K562 (cell line): Measurements from ENCODE around the gene SLC38A1. TPM values are rescaled to one million over a fixed set of nuclear protein-coding genes. Genes with fewer than 3 reads are reported as not detected.
A peak's percentile ranks its signal among the peaks of the same experiment; 100 is the strongest.

Experiments used
- EP400 ChIP-seq: fragments of 450-650 bp; IDR thresholded peaks from 2 replicates; pipeline ENCODE4 v1.6.1; 2017; ENCODE audit warnings: antibody characterized with exemption, mild to moderate bottlenecking, moderate library complexity
- FOXK2 ChIP-seq, 2 experiments: fragments of 450-650 bp; IDR thresholded peaks in 1 of 2; conservative IDR thresholded peaks in 1 of 2; 2 replicates each; pipeline ENCODE4 v1.6.1; 2016; ENCODE audit warnings: low read depth in 2 of 2, mild to moderate bottlenecking in 1 of 2
- GABPB1 ChIP-seq: sonication (generic); formaldehyde crosslinking; IDR thresholded peaks from 2 replicates; pipeline ENCODE4 v1.8.0; 2022; ENCODE audit warnings: mild to moderate bottlenecking, missing genetic modification reagents
- GATAD2A ChIP-seq: fragments of 450-650 bp; IDR thresholded peaks from 2 replicates; pipeline ENCODE4 v1.6.1; 2017
- HDAC1 ChIP-seq, 2 experiments: fragments of 450-650 bp; IDR thresholded peaks; 2 replicates each; pipeline ENCODE4 v1.6.1; 2016 to 2017; ENCODE audit warnings: inconsistent platforms in 1 of 2, mild to moderate bottlenecking in 1 of 2, moderate library complexity in 1 of 2
- MEIS2 ChIP-seq: fragments of 450-650 bp; IDR thresholded peaks from 2 replicates; pipeline ENCODE4 v1.6.1; 2014; ENCODE audit warnings: mild to moderate bottlenecking; ENCODE audit not compliant: partially characterized antibody
- STAT5B ChIP-seq: fragments of 250-450 bp; sonication (Bioruptor Pico); IDR thresholded peaks from 2 replicates; pipeline ENCODE4 v1.8.0; 2021; ENCODE audit warnings: mild to moderate bottlenecking, inconsistent platforms
- ZNF23 ChIP-seq: fragments of 250-450 bp; sonication (Bioruptor Pico); IDR thresholded peaks from 2 replicates; pipeline ENCODE4 v1.4.0; 2020; ENCODE audit warnings: mild to moderate bottlenecking
- ZNF592 ChIP-seq: fragments of 450-650 bp; IDR thresholded peaks from 2 replicates; pipeline ENCODE4 v1.6.1; 2017; ENCODE audit warnings: antibody characterized with exemption, mild to moderate bottlenecking
- polyA plus RNA-seq, 8 experiments: library from polyadenylated mRNA; depleted of rRNA in 4 of 8; stranded (reverse) in 5 of 8; unstranded in 3 of 8; fragments of >200 nt; fragmentation: Nextera tagmentation in 2 of 8; fragmentation: Illumina TruSeq in 1 of 8; extraction: Ambion mirVana in 2 of 8; extraction: Trizol in 1 of 8; gene quantifications; 2 replicates each; pipeline versions ENCODE4 v1.2.1 to v1.2.3, GENCODE V29; 2011 to 2014; ENCODE audit warnings: inconsistent platforms in 1 of 8, missing spikeins in 1 of 8
- total RNA-seq, 7 experiments: library from RNA; depleted of rRNA in 6 of 7; stranded (reverse); fragments of >200 nt in 6 of 7; fragmentation: Illumina TruSeq in 2 of 7; extraction: Trizol in 2 of 7; gene quantifications; 2 replicates each; pipeline versions ENCODE4 v1.2.1 to v1.2.3, GENCODE V29; 2011 to 2021; ENCODE audit warnings: low replicate concordance in 1 of 7
- TF ChIP-seq, protein P1 (sequence below): sonication (generic); formaldehyde crosslinking; IDR thresholded peaks from 2 replicates; pipeline ENCODE4 v1.8.0; 2022; ENCODE audit warnings: mild to moderate bottlenecking, missing genetic modification reagents
- TF ChIP-seq, protein P2 (sequence below): fragments of 450-650 bp; IDR thresholded peaks from 2 replicates; pipeline ENCODE4 v1.7.1; 2018; ENCODE audit warnings: mild to moderate bottlenecking, low read depth; ENCODE audit not compliant: partially characterized antibody
- TF ChIP-seq, protein P3 (sequence below): fragments of 250-450 bp; sonication (Bioruptor Pico); IDR thresholded peaks from 2 replicates; pipeline ENCODE4 v1.4.0; 2020; ENCODE audit warnings: mild to moderate bottlenecking, moderate library complexity, borderline replicate concordance
- TF ChIP-seq, protein P4 (sequence below): sonication (generic); formaldehyde crosslinking; IDR thresholded peaks from 2 replicates; pipeline ENCODE4 v1.9.0; 2022; ENCODE audit warnings: mild to moderate bottlenecking, missing genetic modification reagents

Gene SLC38A1
- total and polyA plus RNA-seq, 9 of the 15 experiments (the other 6 are each of a cell fraction or from before 2014, with no cell fraction given), result 51.9 to 112 (median 75.0) TPM

- TF ChIP-seq ZNF592, result peak; percentile 67; the same call in 1 of the 2 replicates
- no peak for TF ChIP-seq GATAD2A
- TF ChIP-seq STAT5B (CRISPR knock-in tag), result no peak
- 0 out of 2 replicates have a peak, but pooled peaks have one; percentile 38 for TF ChIP-seq EP400
- peak; percentile 75 to 80; a peak in 3 of 4 replicates for TF ChIP-seq FOXK2 (conservative IDR thresholded peaks at IDR 0.05 in 1 of 2, IDR thresholded peaks at IDR 0.05 in 1 of 2; ENCODE audit: low read depth in 2 of 2)
- peak in 1 of 2 experiments; percentile 59; a peak in 2 of 4 replicates for TF ChIP-seq HDAC1 (IDR thresholded peaks at IDR 0.05)
- TF ChIP-seq ZNF23, result no peak
- TF ChIP-seq, protein P1, sequence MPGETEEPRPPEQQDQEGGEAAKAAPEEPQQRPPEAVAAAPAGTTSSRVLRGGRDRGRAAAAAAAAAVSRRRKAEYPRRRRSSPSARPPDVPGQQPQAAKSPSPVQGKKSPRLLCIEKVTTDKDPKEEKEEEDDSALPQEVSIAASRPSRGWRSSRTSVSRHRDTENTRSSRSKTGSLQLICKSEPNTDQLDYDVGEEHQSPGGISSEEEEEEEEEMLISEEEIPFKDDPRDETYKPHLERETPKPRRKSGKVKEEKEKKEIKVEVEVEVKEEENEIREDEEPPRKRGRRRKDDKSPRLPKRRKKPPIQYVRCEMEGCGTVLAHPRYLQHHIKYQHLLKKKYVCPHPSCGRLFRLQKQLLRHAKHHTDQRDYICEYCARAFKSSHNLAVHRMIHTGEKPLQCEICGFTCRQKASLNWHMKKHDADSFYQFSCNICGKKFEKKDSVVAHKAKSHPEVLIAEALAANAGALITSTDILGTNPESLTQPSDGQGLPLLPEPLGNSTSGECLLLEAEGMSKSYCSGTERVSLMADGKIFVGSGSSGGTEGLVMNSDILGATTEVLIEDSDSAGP (CRISPR knock-in tag), result no peak
- TF ChIP-seq MEIS2, result peak; percentile 80
- TF ChIP-seq GABPB1, result no peak
- TF ChIP-seq, protein P2, sequence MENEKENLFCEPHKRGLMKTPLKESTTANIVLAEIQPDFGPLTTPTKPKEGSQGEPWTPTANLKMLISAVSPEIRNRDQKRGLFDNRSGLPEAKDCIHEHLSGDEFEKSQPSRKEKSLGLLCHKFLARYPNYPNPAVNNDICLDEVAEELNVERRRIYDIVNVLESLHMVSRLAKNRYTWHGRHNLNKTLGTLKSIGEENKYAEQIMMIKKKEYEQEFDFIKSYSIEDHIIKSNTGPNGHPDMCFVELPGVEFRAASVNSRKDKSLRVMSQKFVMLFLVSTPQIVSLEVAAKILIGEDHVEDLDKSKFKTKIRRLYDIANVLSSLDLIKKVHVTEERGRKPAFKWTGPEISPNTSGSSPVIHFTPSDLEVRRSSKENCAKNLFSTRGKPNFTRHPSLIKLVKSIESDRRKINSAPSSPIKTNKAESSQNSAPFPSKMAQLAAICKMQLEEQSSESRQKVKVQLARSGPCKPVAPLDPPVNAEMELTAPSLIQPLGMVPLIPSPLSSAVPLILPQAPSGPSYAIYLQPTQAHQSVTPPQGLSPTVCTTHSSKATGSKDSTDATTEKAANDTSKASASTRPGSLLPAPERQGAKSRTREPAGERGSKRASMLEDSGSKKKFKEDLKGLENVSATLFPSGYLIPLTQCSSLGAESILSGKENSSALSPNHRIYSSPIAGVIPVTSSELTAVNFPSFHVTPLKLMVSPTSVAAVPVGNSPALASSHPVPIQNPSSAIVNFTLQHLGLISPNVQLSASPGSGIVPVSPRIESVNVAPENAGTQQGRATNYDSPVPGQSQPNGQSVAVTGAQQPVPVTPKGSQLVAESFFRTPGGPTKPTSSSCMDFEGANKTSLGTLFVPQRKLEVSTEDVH, result no peak
- TF ChIP-seq, protein P3, sequence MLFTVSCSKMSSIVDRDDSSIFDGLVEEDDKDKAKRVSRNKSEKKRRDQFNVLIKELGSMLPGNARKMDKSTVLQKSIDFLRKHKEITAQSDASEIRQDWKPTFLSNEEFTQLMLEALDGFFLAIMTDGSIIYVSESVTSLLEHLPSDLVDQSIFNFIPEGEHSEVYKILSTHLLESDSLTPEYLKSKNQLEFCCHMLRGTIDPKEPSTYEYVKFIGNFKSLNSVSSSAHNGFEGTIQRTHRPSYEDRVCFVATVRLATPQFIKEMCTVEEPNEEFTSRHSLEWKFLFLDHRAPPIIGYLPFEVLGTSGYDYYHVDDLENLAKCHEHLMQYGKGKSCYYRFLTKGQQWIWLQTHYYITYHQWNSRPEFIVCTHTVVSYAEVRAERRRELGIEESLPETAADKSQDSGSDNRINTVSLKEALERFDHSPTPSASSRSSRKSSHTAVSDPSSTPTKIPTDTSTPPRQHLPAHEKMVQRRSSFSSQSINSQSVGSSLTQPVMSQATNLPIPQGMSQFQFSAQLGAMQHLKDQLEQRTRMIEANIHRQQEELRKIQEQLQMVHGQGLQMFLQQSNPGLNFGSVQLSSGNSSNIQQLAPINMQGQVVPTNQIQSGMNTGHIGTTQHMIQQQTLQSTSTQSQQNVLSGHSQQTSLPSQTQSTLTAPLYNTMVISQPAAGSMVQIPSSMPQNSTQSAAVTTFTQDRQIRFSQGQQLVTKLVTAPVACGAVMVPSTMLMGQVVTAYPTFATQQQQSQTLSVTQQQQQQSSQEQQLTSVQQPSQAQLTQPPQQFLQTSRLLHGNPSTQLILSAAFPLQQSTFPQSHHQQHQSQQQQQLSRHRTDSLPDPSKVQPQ (CRISPR knock-in tag), result no peak
- TF ChIP-seq, protein P4, sequence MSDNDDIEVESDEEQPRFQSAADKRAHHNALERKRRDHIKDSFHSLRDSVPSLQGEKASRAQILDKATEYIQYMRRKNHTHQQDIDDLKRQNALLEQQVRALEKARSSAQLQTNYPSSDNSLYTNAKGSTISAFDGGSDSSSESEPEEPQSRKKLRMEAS (CRISPR knock-in tag), result no peak
These were observed 48.8 kb downstream of the SLC38A1 start (continued) for GRCh38 chr12:46219877-46220655.
